ENCODE measurements around the gene CRYBB3.
"Not testable (repeated sequence)": the region's sequence is repeated elsewhere in the genome, so short reads cannot be mapped to it uniquely, and the experiment has no call there.

CRYBB3 gene

GRCh38 chr22:25207553-25208157, 8.0 kb downstream of the CRYBB3 start:
- DNase-seq = no peak

GRCh38 chr22:25208328-25208727, 8.7 kb downstream of the CRYBB3 start:
- no peak for DNase-seq

GRCh38 chr22:25208743-25209505, 9.3 kb downstream of the CRYBB3 start:
- no peak for DNase-seq

DNA sequence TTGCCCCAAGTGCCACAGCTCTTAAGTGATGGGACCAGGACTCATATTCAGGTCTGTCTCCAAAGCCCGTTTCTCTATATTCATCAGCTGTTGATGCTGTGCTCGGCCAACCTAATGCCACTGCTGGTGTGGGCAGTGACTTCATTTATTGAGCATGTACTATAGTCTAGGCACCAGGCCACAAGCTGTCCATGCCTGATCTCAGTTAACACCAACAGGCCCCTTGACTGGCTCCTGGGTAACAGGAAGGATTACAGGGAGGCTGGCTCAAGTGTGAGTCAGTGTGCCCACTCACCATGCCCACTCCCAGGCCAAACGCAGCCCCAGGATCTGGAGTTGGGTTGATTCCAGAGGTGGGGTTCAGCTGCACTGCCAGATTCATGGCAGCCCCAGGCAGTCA, 11.1 kb downstream of the CRYBB3 start:
- DNase-seq = no peak

DNA sequence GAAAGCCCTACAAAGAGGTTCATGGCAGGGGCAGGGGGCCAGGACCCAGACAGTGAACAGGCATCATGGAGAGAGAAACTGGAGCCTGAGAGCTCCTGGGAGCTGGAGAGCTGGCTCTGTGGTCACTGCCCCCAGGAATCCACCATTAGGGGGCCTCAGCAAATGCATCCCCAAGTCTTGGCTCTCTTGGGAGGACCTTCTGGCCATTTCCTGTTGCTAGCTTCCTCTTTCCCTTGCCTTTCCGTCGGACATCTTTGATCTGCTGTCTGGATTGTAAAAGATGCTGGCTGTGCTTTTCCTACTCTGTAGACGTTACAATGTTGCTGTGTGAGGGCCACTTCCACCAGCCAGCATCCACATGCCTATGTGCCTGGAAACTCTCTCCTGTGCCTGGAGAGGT, 12.7 kb downstream of the CRYBB3 start:
- DNase-seq = no peak

- no peak for DNase-seq
These were observed 13.6 kb downstream of the CRYBB3 start for GRCh38 chr22:25213221-25213620.

DNA sequence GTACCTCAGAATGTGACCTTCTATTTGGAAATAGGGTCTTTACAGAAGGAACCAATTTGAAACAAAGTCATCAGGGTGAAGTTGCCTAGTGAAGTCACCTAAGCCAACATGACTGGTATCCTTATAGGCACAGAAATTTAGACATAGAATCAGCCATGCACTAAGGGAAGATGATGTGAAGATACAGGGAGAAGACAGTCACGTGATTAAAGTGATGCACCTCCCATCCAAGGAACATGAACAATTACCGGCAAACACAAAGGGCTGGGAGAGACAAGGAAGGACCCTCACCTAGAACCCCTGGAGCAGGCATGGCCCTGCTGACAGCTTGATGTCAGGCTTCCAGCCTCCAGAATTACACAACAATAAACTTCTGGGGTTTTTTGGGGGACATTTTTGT, 16.6 kb downstream of the CRYBB3 start:
- DNase-seq = no peak

- DNase-seq = no peak
These were observed 19.6 kb downstream of the CRYBB3 start, which contains the start of gene CRYBB2 for GRCh38 chr22:25219211-25219689. Gene CRYBB2, plus strand, starts transcription at chr22:25219639. Its CDS starts 1,791 bp downstream, at chr22:25221430.

DNA sequence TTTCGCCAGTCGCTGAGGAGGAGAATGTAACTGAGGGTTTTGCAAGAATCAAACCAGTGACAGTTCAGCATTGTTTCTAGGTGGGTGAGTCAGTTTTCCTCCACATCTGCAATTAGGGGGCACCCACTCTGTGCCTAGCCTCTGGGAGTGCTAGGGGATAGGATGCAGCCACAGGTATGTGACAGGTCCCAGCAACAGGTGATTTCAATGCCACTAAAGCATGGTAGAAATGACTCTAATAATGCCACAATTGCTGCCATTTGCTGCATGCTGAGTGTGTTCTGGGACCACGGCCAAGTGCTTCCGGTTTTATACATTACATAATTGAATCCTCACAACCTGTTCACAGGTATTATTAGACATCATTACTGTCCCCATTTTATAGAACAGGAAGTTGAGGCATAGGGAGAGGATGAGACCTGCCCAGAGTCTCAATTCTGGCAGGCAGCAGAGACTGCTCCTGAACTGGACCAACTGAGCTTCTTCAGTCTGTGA, 20.3 kb downstream of the CRYBB3 start:
- DNase-seq = no peak

GRCh38 chr22:25221790-25222189, 22.1 kb downstream of the CRYBB3 start:
- DNase-seq = no peak

DNA sequence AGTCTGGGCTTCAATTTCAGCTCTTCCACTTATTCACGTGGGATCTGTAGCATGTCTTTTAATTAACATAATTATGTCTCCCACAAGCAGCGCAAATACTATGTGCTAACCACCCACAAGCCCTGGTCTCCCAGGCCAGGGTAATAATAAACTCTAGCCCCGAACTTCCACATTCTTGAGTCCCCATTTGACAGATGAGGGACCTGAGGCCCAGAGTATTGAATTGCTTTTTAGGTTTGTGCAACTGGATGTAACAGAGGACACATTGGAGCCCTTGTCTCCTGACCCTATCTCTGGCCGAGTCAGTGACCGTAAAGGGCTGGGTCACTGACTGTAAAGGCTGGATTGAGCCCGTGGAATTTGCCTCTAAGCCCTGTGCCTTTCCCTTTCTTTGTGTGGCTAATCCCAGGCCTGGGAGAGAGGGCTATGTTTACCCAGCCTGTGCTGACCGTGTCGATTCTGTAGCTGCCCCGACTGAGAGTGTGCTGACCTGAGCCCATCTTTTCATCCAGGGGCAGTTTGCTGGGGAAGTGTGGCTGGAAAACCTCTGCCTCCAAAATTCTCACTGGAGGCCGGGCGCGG, 23.7 kb downstream of the CRYBB3 start:
- DNase-seq = no peak

GRCh38 chr22:25228822-25229221, 29.2 kb downstream of the CRYBB3 start:
- no peak for DNase-seq

GRCh38 chr22:25230760-25231159, 31.1 kb downstream of the CRYBB3 start:
- DNase-seq = not testable (repeated sequence)

GRCh38 chr22:25232301-25232700, 32.6 kb downstream of the CRYBB3 start:
- no peak for DNase-seq

DNA sequence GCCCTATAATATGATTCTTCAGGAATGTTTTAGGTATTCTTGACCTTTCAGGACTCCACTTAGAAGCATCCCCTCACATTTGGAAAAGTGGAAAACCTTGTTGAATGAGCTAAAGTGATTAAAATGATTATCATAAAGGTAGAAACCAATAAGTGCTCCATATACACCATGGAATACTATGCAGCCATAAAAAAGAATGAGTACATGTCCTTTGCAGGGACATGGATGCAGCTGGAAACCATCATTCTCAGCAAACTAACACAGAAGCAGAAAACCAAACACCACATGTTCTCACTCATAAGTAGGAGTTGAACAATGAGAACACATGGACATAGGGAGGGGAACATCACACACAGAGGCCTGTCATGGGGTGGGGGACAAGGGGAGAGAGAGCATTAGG, 34.0 kb downstream of the CRYBB3 start:
- not testable (repeated sequence) for DNase-seq

DNA sequence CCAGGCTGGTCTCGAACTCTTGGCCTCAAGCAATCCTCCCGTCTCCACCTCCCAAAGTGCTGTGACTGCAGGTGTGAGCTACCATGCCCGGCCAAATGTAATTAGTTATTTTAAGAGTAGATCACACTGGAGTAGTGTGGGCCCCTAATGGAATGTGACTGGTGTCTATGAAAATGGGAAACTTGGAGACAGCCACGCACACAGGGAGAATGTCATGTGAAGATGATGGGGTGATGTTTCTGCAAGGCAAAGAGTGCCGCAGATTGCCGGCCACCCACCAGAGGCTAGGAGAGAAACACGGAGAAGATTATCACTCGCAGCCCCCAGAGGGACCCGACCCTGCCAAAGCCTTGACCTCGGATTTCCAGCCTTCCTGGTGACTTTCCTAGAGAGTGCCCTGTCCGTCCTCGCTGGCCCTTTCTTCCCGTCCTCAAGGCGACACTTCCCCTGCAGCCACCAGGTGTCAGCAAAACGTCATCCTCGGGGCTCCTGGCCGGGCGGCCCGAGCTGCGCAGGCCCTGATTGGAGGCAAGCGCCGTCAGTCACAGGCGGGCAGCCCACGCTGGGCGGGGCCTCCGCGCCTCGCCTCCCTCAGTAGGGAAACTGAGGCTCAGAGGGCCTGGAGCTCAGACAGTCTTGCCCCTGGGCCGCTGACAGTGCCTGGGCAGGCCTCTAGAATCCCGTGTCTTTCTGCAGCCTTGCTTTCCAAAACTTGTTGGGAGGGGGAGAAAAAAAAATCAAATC, 36.1 kb downstream of the CRYBB3 start:
- DNase-seq = peak; percentile 82 to 85

DNA sequence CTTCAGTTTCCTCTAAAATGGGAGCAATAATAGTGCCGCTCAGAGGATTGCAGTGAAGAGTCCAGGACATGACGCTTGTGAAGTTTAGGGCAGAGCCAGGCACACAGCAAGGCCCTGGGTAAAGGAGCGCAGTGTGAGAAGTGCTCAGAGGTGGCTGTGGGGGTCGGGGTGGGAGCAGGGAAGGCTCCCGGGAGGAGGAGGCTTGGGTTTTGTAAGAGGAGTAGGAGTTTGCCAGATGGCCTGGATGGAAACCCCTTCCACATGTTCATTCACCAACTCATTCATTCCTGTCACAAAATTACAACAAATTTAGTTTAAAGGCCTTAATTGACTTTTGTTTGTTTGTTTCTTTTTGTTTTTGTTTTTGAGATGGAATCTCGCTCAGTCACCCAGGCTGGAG, 36.8 kb downstream of the CRYBB3 start:
- DNase-seq = no peak

GRCh38 chr22:25237503-25237902, 37.8 kb downstream of the CRYBB3 start:
- DNase-seq = no peak

DNA sequence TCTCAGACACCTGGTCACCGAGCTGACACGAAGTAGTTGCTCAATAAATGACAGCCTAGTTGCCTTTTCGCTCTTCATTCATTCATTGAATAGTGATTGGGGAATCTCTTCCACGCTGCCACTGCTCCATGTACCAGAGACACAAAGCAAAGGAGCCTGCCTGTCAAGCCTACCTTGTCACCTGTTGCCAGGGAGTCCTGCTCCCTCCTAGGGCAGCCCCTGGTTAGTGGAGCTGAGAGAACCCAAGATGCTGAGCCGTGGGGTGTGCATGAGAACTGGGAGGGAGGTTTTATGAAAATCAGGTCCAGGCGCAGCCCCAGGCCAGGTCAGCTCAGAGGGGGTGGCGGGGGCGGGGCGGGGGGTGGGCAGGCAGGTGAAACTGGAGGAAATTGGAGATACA, 38.4 kb downstream of the CRYBB3 start:
- DNase-seq = not testable (repeated sequence)

GRCh38 chr22:25255169-25255568, 55.5 kb downstream of the CRYBB3 start:
- not testable (repeated sequence) for DNase-seq

All from activated T-cell treated with anti-CD3 and anti-CD28 coated beads, Interleukin-2, amount 50 U/mL, for 48 hours (primary cell).